ENCODE measurements around the gene HINT2. TPM values are rescaled to one million over a fixed set of nuclear protein-coding genes. Genes with fewer than 3 reads are reported as not detected.
A peak's percentile ranks its signal among the peaks of the same experiment; 100 is the strongest.

Gene HINT2
- total RNA-seq, 1 experiment from 2014 or later = 33.9 TPM

DNA sequence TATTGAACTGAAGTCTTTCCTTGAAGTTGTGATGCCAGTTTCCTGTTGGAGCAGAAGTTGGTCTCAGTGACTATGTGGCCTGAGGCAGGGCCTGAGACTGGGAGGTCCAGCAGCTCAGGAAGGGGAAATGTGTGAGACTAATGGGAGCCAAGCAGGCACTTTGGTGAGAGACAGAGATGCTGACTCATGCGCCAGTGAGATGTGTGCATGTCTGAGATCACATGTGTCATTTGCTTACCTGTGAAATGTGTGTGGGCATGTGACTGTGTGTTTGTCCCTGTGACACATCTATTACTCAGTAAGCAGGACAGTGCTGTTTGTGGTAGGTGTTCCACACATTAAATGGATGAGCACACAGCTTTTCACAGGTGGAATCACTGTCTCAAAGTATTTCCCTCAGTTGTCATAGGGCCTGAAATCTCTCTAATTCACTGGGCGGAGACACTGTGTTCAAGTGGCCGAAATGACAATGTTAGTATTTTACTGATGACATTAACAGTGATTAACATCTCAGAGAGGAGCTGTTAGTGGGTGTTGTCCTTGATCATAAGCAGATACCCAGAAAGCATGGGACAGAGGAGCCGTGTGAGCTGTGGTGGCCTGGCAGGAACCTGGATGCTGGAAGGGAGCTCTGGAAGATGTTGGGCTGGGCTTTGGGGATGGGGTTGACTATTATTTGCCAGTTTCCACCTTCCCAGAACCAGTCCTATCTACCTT, 16.0 kb downstream of the HINT2 start:
- BruUV-seq (replicated peaks) = no TSS peak
- intact Hi-C loops (cut with micrococcal nuclease; ENCODE audit: unreplicated experiment) = no loop called here
- H3K4me1 Mint-ChIP-seq (ENCODE audit: low read depth, unreplicated experiment) = peaks cover 18% of the 10 kb centered on the region

DNA sequence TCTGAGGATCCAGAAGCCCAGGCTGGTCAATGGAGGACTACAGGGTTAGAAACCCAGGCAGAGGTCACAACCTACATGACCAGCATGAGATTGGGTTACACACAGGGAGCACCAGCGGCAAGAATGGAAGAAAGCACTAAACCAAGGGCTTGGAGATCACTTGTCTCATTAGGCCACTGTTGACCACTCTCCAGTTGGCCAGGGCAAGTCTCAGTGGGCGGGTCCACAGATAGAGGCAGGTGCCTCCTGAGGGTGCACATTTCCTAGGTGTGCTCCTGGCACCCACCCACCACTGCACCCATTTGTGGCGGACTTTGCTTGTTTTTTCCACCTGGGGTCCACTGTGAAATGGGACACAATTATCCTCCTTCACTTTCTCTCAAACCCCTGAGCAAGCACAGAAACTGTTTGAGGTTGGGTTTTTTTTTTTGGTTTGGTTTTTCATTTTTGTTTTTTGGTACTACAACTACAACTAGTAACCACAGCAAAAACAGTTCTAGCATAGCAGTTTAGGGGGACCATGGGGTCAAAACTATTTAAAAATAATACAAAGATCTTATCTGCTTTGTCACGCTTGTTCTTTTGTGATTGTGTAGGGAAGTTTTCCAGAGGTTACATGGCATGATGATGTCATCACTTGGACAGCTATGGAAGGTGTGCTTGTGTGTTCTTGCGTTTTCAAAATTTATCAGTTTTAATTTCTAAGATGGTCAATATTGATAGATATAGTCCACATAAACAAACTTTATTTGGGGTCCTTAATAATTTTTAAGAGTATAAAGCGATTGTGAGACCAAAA, 17.3 kb downstream of the HINT2 start:
- CTCF ChIA-PET = no interaction called here
- intact Hi-C loops (cut with micrococcal nuclease; ENCODE audit: unreplicated experiment) = no loop called here

More for the DNA sequence above, 16.0 kb downstream of the HINT2 start:
- no peaks in the 10 kb centered on the region for H3K9me3 Mint-ChIP-seq (ENCODE audit: low read depth, unreplicated experiment)
- no peak overlapping the region for H3K27ac Mint-ChIP-seq (ENCODE audit: unreplicated experiment)
- CTCF ChIA-PET = no interaction called here
- TF ChIP-seq, protein P1, sequence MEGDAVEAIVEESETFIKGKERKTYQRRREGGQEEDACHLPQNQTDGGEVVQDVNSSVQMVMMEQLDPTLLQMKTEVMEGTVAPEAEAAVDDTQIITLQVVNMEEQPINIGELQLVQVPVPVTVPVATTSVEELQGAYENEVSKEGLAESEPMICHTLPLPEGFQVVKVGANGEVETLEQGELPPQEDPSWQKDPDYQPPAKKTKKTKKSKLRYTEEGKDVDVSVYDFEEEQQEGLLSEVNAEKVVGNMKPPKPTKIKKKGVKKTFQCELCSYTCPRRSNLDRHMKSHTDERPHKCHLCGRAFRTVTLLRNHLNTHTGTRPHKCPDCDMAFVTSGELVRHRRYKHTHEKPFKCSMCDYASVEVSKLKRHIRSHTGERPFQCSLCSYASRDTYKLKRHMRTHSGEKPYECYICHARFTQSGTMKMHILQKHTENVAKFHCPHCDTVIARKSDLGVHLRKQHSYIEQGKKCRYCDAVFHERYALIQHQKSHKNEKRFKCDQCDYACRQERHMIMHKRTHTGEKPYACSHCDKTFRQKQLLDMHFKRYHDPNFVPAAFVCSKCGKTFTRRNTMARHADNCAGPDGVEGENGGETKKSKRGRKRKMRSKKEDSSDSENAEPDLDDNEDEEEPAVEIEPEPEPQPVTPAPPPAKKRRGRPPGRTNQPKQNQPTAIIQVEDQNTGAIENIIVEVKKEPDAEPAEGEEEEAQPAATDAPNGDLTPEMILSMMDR (IDR thresholded peaks at IDR 0.05; ENCODE audit: unreplicated experiment) = no peak
- H3K36me3 Mint-ChIP-seq (ENCODE audit: insufficient read depth, unreplicated experiment) = peaks cover 4% of the 10 kb centered on the region
- H3K4me3 Mint-ChIP-seq (ENCODE audit: low read depth, unreplicated experiment) = no peak overlapping the region
- no peaks in the 10 kb centered on the region for H3K27me3 Mint-ChIP-seq (ENCODE audit: unreplicated experiment)
- DNase-seq = no peak

DNA sequence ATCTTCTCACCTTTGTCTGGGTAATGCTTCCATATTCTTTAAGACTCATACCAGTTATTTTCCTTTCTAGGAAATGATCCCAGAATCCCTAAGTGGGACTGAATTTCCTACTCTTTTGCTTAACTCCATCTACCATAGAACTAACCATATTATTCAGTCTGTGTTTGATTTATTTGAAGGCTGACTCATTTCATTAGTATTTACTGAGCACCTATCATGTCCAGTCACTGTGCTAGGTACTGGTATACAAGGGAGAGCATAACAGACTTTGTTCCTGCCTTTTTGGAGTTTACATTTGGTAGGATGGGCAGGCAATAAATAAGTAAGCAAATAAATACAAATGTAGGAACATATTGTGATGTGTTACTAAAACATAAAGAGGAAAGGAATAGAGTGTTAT, 19.1 kb downstream of the HINT2 start:
- Mint-ChIP-seq H3K4me3 (ENCODE audit: low read depth, unreplicated experiment) (no peak overlapping the region), H3K36me3 (ENCODE audit: insufficient read depth, unreplicated experiment) (no peaks in the 10 kb centered on the region), H3K27ac (ENCODE audit: unreplicated experiment) (no peak overlapping the region), H3K4me1 (ENCODE audit: low read depth, unreplicated experiment) (peaks cover 18% of the 10 kb centered on the region), H3K9me3 (ENCODE audit: low read depth, unreplicated experiment) (no peaks in the 10 kb centered on the region), H3K27me3 (ENCODE audit: unreplicated experiment) (no peaks in the 10 kb centered on the region)
- TF ChIP-seq, protein P1 (IDR thresholded peaks at IDR 0.05; ENCODE audit: unreplicated experiment) = no peak
- BruUV-seq (replicated peaks) = no TSS peak
- intact Hi-C loops (cut with micrococcal nuclease; ENCODE audit: unreplicated experiment) = no loop called here
- no peak for DNase-seq
- CTCF ChIA-PET = no interaction called here

More for the DNA sequence above, 17.3 kb downstream of the HINT2 start:
- peaks cover 18% of the 10 kb centered on the region for H3K4me1 Mint-ChIP-seq (ENCODE audit: low read depth, unreplicated experiment)
- peaks cover 4% of the 10 kb centered on the region for H3K36me3 Mint-ChIP-seq (ENCODE audit: insufficient read depth, unreplicated experiment)
- no peak overlapping the region for H3K4me3 Mint-ChIP-seq (ENCODE audit: low read depth, unreplicated experiment)
- TF ChIP-seq, protein P1 (IDR thresholded peaks at IDR 0.05; ENCODE audit: unreplicated experiment) = no peak
- H3K9me3 Mint-ChIP-seq (ENCODE audit: low read depth, unreplicated experiment) = no peaks in the 10 kb centered on the region
- no peak for DNase-seq
- no peaks in the 10 kb centered on the region for H3K27me3 Mint-ChIP-seq (ENCODE audit: unreplicated experiment)
- no TSS peak for BruUV-seq (replicated peaks)
- H3K27ac Mint-ChIP-seq (ENCODE audit: unreplicated experiment) = no peak overlapping the region

DNA sequence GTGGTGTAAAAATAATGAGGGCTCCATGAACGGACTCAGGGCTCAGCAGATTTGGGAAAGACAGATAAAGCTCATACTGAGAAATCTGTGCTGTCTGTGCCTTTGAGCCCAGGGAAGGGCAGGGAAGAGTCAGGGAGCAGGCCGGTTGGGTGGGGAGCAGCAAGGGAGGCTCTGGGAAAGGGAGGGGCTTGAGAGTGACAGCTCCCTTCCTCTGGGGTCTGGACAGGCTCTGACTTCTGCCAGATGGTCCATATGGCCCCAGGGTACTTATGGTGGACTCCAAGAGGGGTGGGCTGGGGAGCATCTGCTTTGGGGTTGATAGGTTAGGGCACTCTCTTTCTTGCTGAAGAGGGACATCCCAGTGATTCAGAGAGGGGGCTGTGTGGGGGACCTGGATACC, 21.4 kb downstream of the HINT2 start:
- no peaks in the 10 kb centered on the region for H3K27me3 Mint-ChIP-seq (ENCODE audit: unreplicated experiment)
- no peak overlapping the region for H3K4me3 Mint-ChIP-seq (ENCODE audit: low read depth, unreplicated experiment)
- intact Hi-C loops (cut with micrococcal nuclease; ENCODE audit: unreplicated experiment) = no loop called here
- DNase-seq = no peak
- BruUV-seq (replicated peaks) = no TSS peak
- peaks cover 6% of the 10 kb centered on the region for H3K36me3 Mint-ChIP-seq (ENCODE audit: insufficient read depth, unreplicated experiment)
- peak overlapping the region; percentile 27 for H3K27ac Mint-ChIP-seq (ENCODE audit: unreplicated experiment)
- H3K9me3 Mint-ChIP-seq (ENCODE audit: low read depth, unreplicated experiment) = no peaks in the 10 kb centered on the region
- peaks cover 18% of the 10 kb centered on the region for H3K4me1 Mint-ChIP-seq (ENCODE audit: low read depth, unreplicated experiment)
- TF ChIP-seq, protein P1 (IDR thresholded peaks at IDR 0.05; ENCODE audit: unreplicated experiment) = no peak
- CTCF ChIA-PET = no interaction called here
